PC-3 (cell line): ENCODE results near the gene CNTN1. TPM values are rescaled to one million over a fixed set of nuclear protein-coding genes. Genes with fewer than 3 reads are reported as not detected.

Experiments
- ATAC-seq: fragments of 200-7000 bp; cut with Tn5 transposase; 2 replicates; pipeline ENCODE4 v1.9.1; 2020; ENCODE audit warnings: mild to moderate bottlenecking, moderate library complexity
- BruUV-seq: library from RNA; stranded (reverse); fragments of 400-500 nt; replicated peaks from 2 replicates; lab custom pipeline; 2021; lab: Mats Ljungman, UMichigan
- CTCF ChIA-PET: fragments of 300-600 bp; sonication (Branson Sonifier 250); formaldehyde crosslinking; loops from one replicate; lab custom pipeline; 2022; ENCODE audit warnings: antibody characterized with exemption; lab: Charles Lee
- POLR2A ChIA-PET: fragments of 300-600 bp; sonication (Branson Sonifier 250); formaldehyde crosslinking; loops from one replicate; lab custom pipeline; 2022; ENCODE audit warnings: antibody characterized with exemption; ENCODE audit not compliant: unreplicated experiment; lab: Charles Lee
- DNase-seq: peaks from one replicate; pipeline ENCODE4 v3.0.0-alpha.2; 2015
- H2AFZ ChIP-seq: fragments of 300-600 bp; sonication (generic); 2 replicates; pipeline ENCODE4 v1.6.0; 2016; ENCODE audit warnings: antibody characterized with exemption, low read length
- H3F3A ChIP-seq: fragments of 300-600 bp; sonication (generic); one replicate; pipeline ENCODE4 v1.6.0; 2017; ENCODE audit warnings: antibody characterized with exemption, low read length, control low read depth, mild to moderate bottlenecking; ENCODE audit not compliant: unreplicated experiment
- H3K27ac ChIP-seq: fragments of 300-600 bp; sonication (generic); 2 replicates; pipeline ENCODE4 v1.5.1; 2016; ENCODE audit warnings: mild to moderate bottlenecking, low read length
- H3K27me3 ChIP-seq: fragments of 300-600 bp; sonication (generic); 2 replicates; pipeline ENCODE4 v1.6.1; 2016; ENCODE audit warnings: low read length, mixed read lengths
- H3K36me3 ChIP-seq: fragments of 300-600 bp; sonication (generic); 2 replicates; pipeline ENCODE4 v1.6.1; 2016; ENCODE audit warnings: low read depth, mixed run types, low read length, mixed read lengths
- H3K4me1 ChIP-seq: fragments of 300-600 bp; sonication (generic); 2 replicates; pipeline ENCODE4 v1.5.1; 2016; ENCODE audit warnings: low read length; ENCODE audit not compliant: insufficient read depth
- H3K4me2 ChIP-seq: fragments of 300-600 bp; sonication (generic); 2 replicates; pipeline ENCODE4 v1.6.0; 2016; ENCODE audit warnings: low read length
- H3K4me3 ChIP-seq: fragments of 300-600 bp; sonication (generic); 2 replicates; pipeline ENCODE4 v1.5.1; 2016; ENCODE audit warnings: mild to moderate bottlenecking, low read length, mixed read lengths
- H3K79me2 ChIP-seq: fragments of 300-600 bp; sonication (generic); 2 replicates; pipeline ENCODE4 v1.6.1; 2017; ENCODE audit warnings: low read length, mixed read lengths
- H3K9ac ChIP-seq: fragments of 300-600 bp; sonication (generic); 2 replicates; pipeline ENCODE4 v1.6.0; 2016; ENCODE audit warnings: mild to moderate bottlenecking, low read length
- H3K9me2 ChIP-seq: fragments of 300-600 bp; sonication (generic); replicated peaks from 2 replicates; pipeline ENCODE4 v1.6.1; 2016; ENCODE audit warnings: mixed run types, low read length, mixed read lengths
- H3K9me3 ChIP-seq: fragments of 300-600 bp; sonication (generic); 2 replicates; pipeline ENCODE4 v1.6.1; 2016; ENCODE audit warnings: low read length, mixed read lengths
- H4K20me1 ChIP-seq: fragments of 300-600 bp; sonication (generic); 2 replicates; pipeline ENCODE4 v1.6.1; 2016; ENCODE audit warnings: low read length, mixed read lengths
- EZH2 ChIP-seq: fragments of 300-600 bp; sonication (generic); IDR thresholded peaks from one replicate; pipeline ENCODE4 v1.6.1; 2017; ENCODE audit warnings: antibody characterized with exemption, mild to moderate bottlenecking, low read length; ENCODE audit not compliant: unreplicated experiment
- EZH2phosphoT487 ChIP-seq: fragments of 300-600 bp; sonication (generic); IDR thresholded peaks from 2 replicates; pipeline ENCODE4 v1.6.1; 2018; ENCODE audit warnings: mild to moderate bottlenecking, antibody characterized with exemption, low read length, borderline replicate concordance
- intact Hi-C: fragments of 100-400 bp; cut with micrococcal nuclease; formaldehyde crosslinking; loops from 2 replicates; pipeline ENCODE4 v1.9.0; 2023
- total RNA-seq: library from RNA; depleted of rRNA; stranded (reverse); fragments of >200 nt; gene quantifications from 2 replicates; pipeline ENCODE4 v1.2.3, GENCODE V29; 2014
- TF ChIP-seq, protein P1 (sequence below): fragments of 300-600 bp; sonication (generic); conservative IDR thresholded peaks from 2 replicates; pipeline ENCODE4 v1.5.1; 2017; ENCODE audit warnings: antibody characterized with exemption, low read depth, mild to moderate bottlenecking, low read length

CNTN1 gene
- total RNA-seq, 1 experiment from 2014 or later, result not detected

GRCh38 chr12:40915172-40915571 is 222.9 kb downstream of the CNTN1 start:
- H3K27me3 ChIP-seq, result 0 out of 2 replicates have a peak, but pooled peaks cover 5% of the 10 kb centered on the region
- intact Hi-C loops, result no loop called here

DNA sequence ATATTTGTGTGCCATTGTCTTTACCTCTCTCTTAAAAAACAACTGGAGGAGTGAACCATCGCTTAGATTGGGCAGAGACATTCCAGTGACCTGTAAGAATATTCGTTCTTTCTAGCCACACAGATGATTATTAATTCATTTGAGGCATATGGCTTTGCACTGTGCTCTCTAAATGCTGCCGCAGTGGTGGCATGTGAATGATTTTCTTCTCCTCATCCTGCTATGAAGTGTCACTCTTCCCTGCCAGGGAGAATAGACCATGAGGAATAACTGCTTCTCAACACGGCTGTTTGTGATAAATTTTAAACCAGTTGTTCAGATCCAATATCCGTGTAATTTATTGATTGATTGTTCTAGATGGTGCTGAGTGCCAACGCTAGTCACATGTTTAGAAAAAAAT is 225.3 kb downstream of the CNTN1 start:
- Histone ChIP-seq H2AFZ (no peak overlapping the region), H3K9me3 (no peaks in the 10 kb centered on the region), H3K4me1 (no peaks in the 10 kb centered on the region), H3K79me2 (no peaks in the 10 kb centered on the region), H3K4me3 (no peak overlapping the region), H3K9ac (no peak overlapping the region), H3F3A (no peaks in the 10 kb centered on the region), H3K27ac (no peak overlapping the region), H3K27me3 (0 out of 2 replicates have a peak, but pooled peaks cover 10% of the 10 kb centered on the region), H4K20me1 (no peaks in the 10 kb centered on the region), H3K9me2 (no peaks in the 10 kb centered on the region), H3K4me2 (no peak overlapping the region), H3K36me3 (no peaks in the 10 kb centered on the region)
- TF ChIP-seq, protein P1, sequence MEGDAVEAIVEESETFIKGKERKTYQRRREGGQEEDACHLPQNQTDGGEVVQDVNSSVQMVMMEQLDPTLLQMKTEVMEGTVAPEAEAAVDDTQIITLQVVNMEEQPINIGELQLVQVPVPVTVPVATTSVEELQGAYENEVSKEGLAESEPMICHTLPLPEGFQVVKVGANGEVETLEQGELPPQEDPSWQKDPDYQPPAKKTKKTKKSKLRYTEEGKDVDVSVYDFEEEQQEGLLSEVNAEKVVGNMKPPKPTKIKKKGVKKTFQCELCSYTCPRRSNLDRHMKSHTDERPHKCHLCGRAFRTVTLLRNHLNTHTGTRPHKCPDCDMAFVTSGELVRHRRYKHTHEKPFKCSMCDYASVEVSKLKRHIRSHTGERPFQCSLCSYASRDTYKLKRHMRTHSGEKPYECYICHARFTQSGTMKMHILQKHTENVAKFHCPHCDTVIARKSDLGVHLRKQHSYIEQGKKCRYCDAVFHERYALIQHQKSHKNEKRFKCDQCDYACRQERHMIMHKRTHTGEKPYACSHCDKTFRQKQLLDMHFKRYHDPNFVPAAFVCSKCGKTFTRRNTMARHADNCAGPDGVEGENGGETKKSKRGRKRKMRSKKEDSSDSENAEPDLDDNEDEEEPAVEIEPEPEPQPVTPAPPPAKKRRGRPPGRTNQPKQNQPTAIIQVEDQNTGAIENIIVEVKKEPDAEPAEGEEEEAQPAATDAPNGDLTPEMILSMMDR, result no peak
- TF ChIP-seq EZH2phosphoT487 (no peak), EZH2 (no peak)
- ATAC-seq (no peak), DNase-seq (peak; percentile 10)
- no TSS peak for BruUV-seq
- ChIA-PET CTCF (no interaction called here), POLR2A (no interaction called here)
- intact Hi-C loops, result no loop called here

More at GRCh38 chr12:40915172-40915571, 222.9 kb downstream of the CNTN1 start:
- POLR2A ChIA-PET, result no interaction called here
- no peaks in the 10 kb centered on the region for H3K4me1 ChIP-seq
- no TSS peak for BruUV-seq
- no peaks in the 10 kb centered on the region for H3K79me2 ChIP-seq
- H4K20me1 ChIP-seq, result no peaks in the 10 kb centered on the region
- H2AFZ ChIP-seq, result no peak overlapping the region
- no peak for DNase-seq
- TF ChIP-seq, protein P1, result no peak
- no peak overlapping the region for H3K4me3 ChIP-seq
- no peaks in the 10 kb centered on the region for H3K9me2 ChIP-seq
- no peak overlapping the region for H3K27ac ChIP-seq
- H3K9me3 ChIP-seq, result no peaks in the 10 kb centered on the region
- no peak for ATAC-seq
- CTCF ChIA-PET, result no interaction called here
- no peaks in the 10 kb centered on the region for H3F3A ChIP-seq
- no peaks in the 10 kb centered on the region for H3K36me3 ChIP-seq
- H3K4me2 ChIP-seq, result no peak overlapping the region
- no peak overlapping the region for H3K9ac ChIP-seq

DNA sequence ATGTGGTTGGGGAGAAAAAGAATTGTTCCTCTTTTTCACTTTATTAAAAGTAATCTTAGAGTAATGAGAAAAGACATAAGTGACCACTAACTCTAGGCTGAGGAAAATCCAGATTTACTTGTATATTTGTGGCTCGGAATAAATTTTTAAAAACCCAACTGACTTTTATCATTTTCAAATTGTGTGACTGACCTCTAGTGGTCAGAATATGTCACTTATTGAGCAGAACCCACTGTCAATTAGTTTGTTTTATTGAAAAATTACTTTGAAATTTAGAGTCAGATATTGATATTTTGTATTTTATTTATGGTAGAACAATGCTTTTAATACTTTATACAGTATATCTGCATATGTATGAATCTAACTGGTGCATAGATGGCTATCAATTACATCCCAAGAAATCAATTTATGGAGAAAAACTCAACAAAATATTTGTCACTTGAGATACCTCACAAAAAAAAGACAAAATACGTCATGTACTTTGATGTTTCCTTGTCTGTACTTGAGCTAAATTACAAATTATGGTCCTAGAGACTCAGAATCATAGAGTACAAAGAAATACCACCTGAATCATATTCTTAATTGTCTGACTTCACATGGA is 229.4 kb downstream of the CNTN1 start:
- POLR2A ChIA-PET, result no interaction called here
- H3K4me2 ChIP-seq, result no peak overlapping the region
- H2AFZ ChIP-seq, result no peak overlapping the region
- no peaks in the 10 kb centered on the region for H4K20me1 ChIP-seq
- peak; percentile 60 for DNase-seq
- no peak overlapping the region for H3K4me3 ChIP-seq
- peaks cover 23% of the 10 kb centered on the region; the same call in 1 of the 2 replicates for H3K27me3 ChIP-seq
- ATAC-seq, result no peak
- CTCF ChIA-PET, result interaction anchor here (0.7 kb wide), 1 partner anchor 160 kb away, joined by 3 read pairs; no protein-coding TSS in a partner anchor
- H3K4me1 ChIP-seq, result no peaks in the 10 kb centered on the region
- H3K79me2 ChIP-seq, result no peaks in the 10 kb centered on the region
- H3K9ac ChIP-seq, result no peak overlapping the region
- H3K9me2 ChIP-seq, result no peaks in the 10 kb centered on the region
- no peaks in the 10 kb centered on the region for H3K9me3 ChIP-seq
- no peaks in the 10 kb centered on the region for H3K36me3 ChIP-seq
- no peak for TF ChIP-seq EZH2
- TF ChIP-seq, protein P1, result peak; percentile 81
- H3F3A ChIP-seq, result no peaks in the 10 kb centered on the region
- H3K27ac ChIP-seq, result no peak overlapping the region
- no TSS peak for BruUV-seq
- intact Hi-C loops, result loop anchor here (1.0 to 10.0 kb wide), 4 partner anchors 176 to 767 kb away; no protein-coding TSS in a partner anchor
